H9 (cell line): Measurements from ENCODE around the gene SERTAD2. TPM values are rescaled to one million over a fixed set of nuclear protein-coding genes. Genes with fewer than 3 reads are reported as not detected.

Experiments used
- DNase-seq: peaks from one replicate; pipeline ENCODE4 v3.0.0-alpha.2; 2017
- H2AFZ ChIP-seq: one replicate; pipeline ENCODE4 v1.6.1; 2013; ENCODE audit warnings: mild to moderate bottlenecking, low read length, control low read depth, moderate library complexity
- H2AK5ac ChIP-seq: 2 replicates; pipeline ENCODE4 v1.6.1; 2013; ENCODE audit warnings: low read length, control low read depth, mixed read lengths; ENCODE audit not compliant: insufficient read length
- H2BK120ac ChIP-seq: one replicate; pipeline ENCODE4 v1.6.1; 2013; ENCODE audit warnings: low read depth, mild to moderate bottlenecking, low read length, control low read depth, inconsistent platforms; ENCODE audit not compliant: poor library complexity, severe bottlenecking
- H2BK12ac ChIP-seq: 2 replicates; pipeline ENCODE4 v1.6.1; 2013; ENCODE audit warnings: low read length, control low read depth, mixed read lengths, low read depth; ENCODE audit not compliant: insufficient read length
- H2BK15ac ChIP-seq: 2 replicates; pipeline ENCODE4 v1.6.1; 2013; ENCODE audit warnings: low read depth, low read length, control low read depth
- H2BK20ac ChIP-seq: one replicate; pipeline ENCODE4 v1.6.1; 2013; ENCODE audit warnings: low read depth, mild to moderate bottlenecking, low read length, control low read depth, inconsistent platforms; ENCODE audit not compliant: poor library complexity, severe bottlenecking
- H2BK5ac ChIP-seq: 2 replicates; pipeline ENCODE4 v1.6.1; 2013; ENCODE audit warnings: low read length, control low read depth, mixed read lengths; ENCODE audit not compliant: insufficient read length
- H3K14ac ChIP-seq: 2 replicates; pipeline ENCODE4 v1.6.1; 2013; ENCODE audit warnings: low read length, control low read depth; ENCODE audit not compliant: insufficient read depth
- H3K18ac ChIP-seq: 2 replicates; pipeline ENCODE4 v1.6.1; 2013; ENCODE audit warnings: low read depth, mild to moderate bottlenecking, mixed read lengths, low read length, control low read depth; ENCODE audit not compliant: insufficient read length
- H3K23ac ChIP-seq: 2 replicates; pipeline ENCODE4 v1.6.1; 2013; ENCODE audit warnings: low read length, control low read depth, mixed read lengths, low read depth; ENCODE audit not compliant: insufficient read length
- H3K23me2 ChIP-seq: 2 replicates; pipeline ENCODE4 v1.6.1; 2013; ENCODE audit warnings: low read depth, mild to moderate bottlenecking, mixed read lengths, low read length, control low read depth; ENCODE audit not compliant: insufficient read length, poor library complexity, severe bottlenecking
- H3K27ac ChIP-seq: 2 replicates; pipeline ENCODE4 v1.5.1; 2013; ENCODE audit warnings: low read length, control low read depth, mixed read lengths, low read depth; ENCODE audit not compliant: insufficient read length
- H3K27me3 ChIP-seq: 2 replicates; pipeline ENCODE4 v1.6.1; 2013; ENCODE audit warnings: low read length, control low read depth, inconsistent platforms; ENCODE audit not compliant: insufficient read depth
- H3K4ac ChIP-seq: 2 replicates; pipeline ENCODE4 v1.6.1; 2013; ENCODE audit warnings: low read depth, mild to moderate bottlenecking, control low read depth, inconsistent platforms, low read length, moderate library complexity
- H3K4me1 ChIP-seq: 2 replicates; pipeline ENCODE4 v1.6.1; 2013; ENCODE audit warnings: low read length, control low read depth, inconsistent platforms; ENCODE audit not compliant: insufficient read depth
- H3K4me2 ChIP-seq: 2 replicates; pipeline ENCODE4 v1.6.1; 2013; ENCODE audit warnings: low read length, control low read depth, mixed read lengths; ENCODE audit not compliant: insufficient read length, insufficient read depth
- H3K56ac ChIP-seq: 2 replicates; pipeline ENCODE4 v1.6.1; 2013; ENCODE audit warnings: low read depth, mild to moderate bottlenecking, mixed read lengths, low read length, control low read depth; ENCODE audit not compliant: insufficient read length
- H3K79me1 ChIP-seq: 2 replicates; pipeline ENCODE4 v1.6.1; 2013; ENCODE audit warnings: low read depth, mild to moderate bottlenecking, moderate library complexity, low read length, control low read depth, inconsistent platforms; ENCODE audit not compliant: insufficient read depth, poor library complexity, severe bottlenecking
- H3K79me2 ChIP-seq: 2 replicates; pipeline ENCODE4 v1.6.1; 2013; ENCODE audit warnings: low read length, control low read depth, inconsistent platforms; ENCODE audit not compliant: insufficient read depth
- H3K9ac ChIP-seq: 2 replicates; pipeline ENCODE4 v1.6.1; 2013; ENCODE audit warnings: low read length, control low read depth, mixed read lengths; ENCODE audit not compliant: insufficient read length; ENCODE audit errors: extremely low read depth
- H3K9me3 ChIP-seq: one replicate; pipeline ENCODE4 v1.6.1; 2013; ENCODE audit warnings: low read depth, low read length, inconsistent platforms; ENCODE audit not compliant: control insufficient read depth
- H3T11ph ChIP-seq: one replicate; pipeline ENCODE4 v1.6.1; 2013; ENCODE audit warnings: mild to moderate bottlenecking, low read length, control low read depth, inconsistent platforms
- H4K20me1 ChIP-seq: one replicate; pipeline ENCODE4 v1.6.1; 2013; ENCODE audit not compliant: control insufficient read depth, insufficient read length, insufficient read depth
- H4K5ac ChIP-seq: 2 replicates; pipeline ENCODE4 v1.6.1; 2013; ENCODE audit warnings: low read depth, mild to moderate bottlenecking, mixed read lengths, low read length, control low read depth; ENCODE audit not compliant: insufficient read length
- H4K8ac ChIP-seq: replicated peaks from 2 replicates; pipeline ENCODE4 v1.6.1; 2013; ENCODE audit warnings: low read length, control low read depth, mixed read lengths, low read depth; ENCODE audit not compliant: insufficient read length
- H4K91ac ChIP-seq: 2 replicates; pipeline ENCODE4 v1.6.1; 2013; ENCODE audit warnings: low read depth, mild to moderate bottlenecking, moderate library complexity, mixed read lengths, low read length, control low read depth; ENCODE audit not compliant: insufficient read length
- H3K27ac Mint-ChIP-seq, 3 experiments: 2 replicates in 2 of 3; 3 replicates in 1 of 3; pipeline ENCODE4 v1.8.0; 2020 to 2021; ENCODE audit warnings: mixed read lengths in 3 of 3, mild to moderate bottlenecking in 1 of 3, moderate library complexity in 1 of 3
- H3K27me3 Mint-ChIP-seq: 2 replicates; pipeline ENCODE4 v1.8.0; 2021; ENCODE audit warnings: low read depth, mild to moderate bottlenecking, moderate library complexity, mixed read lengths
- H3K36me3 Mint-ChIP-seq, 3 experiments: 2 replicates in 2 of 3; 3 replicates in 1 of 3; pipeline ENCODE4 v1.8.0; 2020 to 2021; ENCODE audit warnings: low read depth in 3 of 3, mixed read lengths in 3 of 3; ENCODE audit not compliant: insufficient read depth in 1 of 3
- H3K4me1 Mint-ChIP-seq, 2 experiments: 2 replicates each; pipeline ENCODE4 v1.8.0; 2020; ENCODE audit warnings: mixed read lengths in 2 of 2
- H3K4me3 Mint-ChIP-seq, 2 experiments: 2 replicates in 1 of 2; 3 replicates in 1 of 2; pipeline ENCODE4 v1.8.0; 2020 to 2021; ENCODE audit warnings: mild to moderate bottlenecking in 2 of 2, mixed read lengths in 2 of 2, moderate library complexity in 1 of 2
- H3K9me3 Mint-ChIP-seq, 2 experiments: 2 replicates in 1 of 2; 3 replicates in 1 of 2; pipeline ENCODE4 v1.8.0; 2020; ENCODE audit warnings: mild to moderate bottlenecking in 2 of 2, mixed read lengths in 2 of 2, moderate library complexity in 1 of 2
- WGBS: extraction: QIAGEN DNeasy Blood & Tissue Kit; methylation state at CpG from one replicate; pipeline ENCODE4 v1.1.7; 2013; ENCODE audit warnings: missing lambda C conversion rate, low lambda C conversion rate, mixed read lengths; ENCODE audit not compliant: insufficient read length; ENCODE audit errors: extremely low coverage; 5-methylcytosine and 5-hydroxymethylcytosine counted together
- total RNA-seq: library from RNA; stranded (reverse); gene quantifications from 2 replicates; pipeline ENCODE4 v1.2.1, GENCODE V29; 2021
- TF ChIP-seq, protein P1 (sequence below): fragments of 200-600 bp; sonication (generic); conservative IDR thresholded peaks from 3 replicates; pipeline ENCODE4 v1.8.0; 2021; ENCODE audit warnings: antibody characterized with exemption, mild to moderate bottlenecking

Gene SERTAD2
- total RNA-seq, 1 experiment from 2014 or later = 3.5 TPM

DNA sequence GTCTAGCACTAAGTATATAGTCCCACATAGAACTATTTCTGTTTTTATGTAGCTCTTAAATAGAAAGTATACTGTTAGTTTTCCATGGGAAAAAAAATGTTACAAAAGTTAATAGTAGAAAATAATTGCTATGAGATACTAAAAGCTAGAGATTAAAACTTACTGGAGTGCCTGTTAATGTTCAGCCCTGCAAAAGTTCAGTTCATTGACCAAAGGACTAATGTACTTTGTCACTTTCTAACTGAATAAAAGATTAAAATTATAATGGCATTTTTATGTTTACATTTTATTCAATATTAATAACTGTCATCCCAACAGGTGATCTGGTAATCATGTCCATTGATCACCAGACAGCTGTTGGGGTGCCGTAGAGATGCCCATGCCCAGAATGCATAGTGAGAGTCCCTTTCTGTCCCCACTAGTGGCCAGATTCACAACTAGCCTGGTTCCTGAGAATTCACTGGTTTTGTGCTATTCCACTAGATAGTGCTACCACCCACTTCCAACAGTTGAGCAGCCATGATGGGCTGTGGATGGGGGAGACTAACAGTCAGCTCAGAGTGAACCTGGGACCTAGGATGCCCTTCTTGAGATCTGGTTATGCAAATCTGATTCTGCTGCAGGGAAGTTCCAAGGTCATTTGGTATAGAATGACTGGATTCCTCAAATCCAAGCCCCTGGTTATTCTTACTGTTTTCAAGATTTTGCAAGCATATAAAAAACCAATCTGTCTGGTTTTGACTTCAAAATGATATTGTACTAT lies 71.8 kb downstream of the SERTAD2 start:
- no peak overlapping the region for H2BK12ac ChIP-seq
- H3K27ac ChIP-seq = no peak overlapping the region
- no peaks in the 10 kb centered on the region for H4K20me1 ChIP-seq
- no peak overlapping the region for H3T11ph ChIP-seq
- Mint-ChIP-seq H3K4me1 (0 out of 4 replicates have a peak, but pooled peaks cover 0 to 5% of the 10 kb centered on the region in 2 experiments), H3K4me3 (no peak overlapping the region), H3K27ac (no peak overlapping the region), H3K9me3 (no peaks in the 10 kb centered on the region), H3K36me3 (peaks cover 0 to 5% (median 4%) of the 10 kb centered on the region in 3 experiments; a peak in 6 of 7 replicates), H3K27me3 (no peaks in the 10 kb centered on the region)
- no peak overlapping the region for H3K56ac ChIP-seq
- H2BK15ac ChIP-seq = no peak overlapping the region
- H3K4me2 ChIP-seq = no peak overlapping the region
- H3K23me2 ChIP-seq = no peaks in the 10 kb centered on the region
- H3K4me1 ChIP-seq = no peaks in the 10 kb centered on the region
- H2BK20ac ChIP-seq = no peak overlapping the region
- H3K9ac ChIP-seq = no peak overlapping the region
- H3K18ac ChIP-seq = no peak overlapping the region
- no peaks in the 10 kb centered on the region for H3K79me1 ChIP-seq
- no peaks in the 10 kb centered on the region for H3K79me2 ChIP-seq
- no CpG with 5 or more reads among the region's 1 CpG for WGBS
- H4K5ac ChIP-seq = no peak overlapping the region
- no peak overlapping the region for H4K91ac ChIP-seq
- H3K14ac ChIP-seq = no peak overlapping the region
- TF ChIP-seq, protein P1, sequence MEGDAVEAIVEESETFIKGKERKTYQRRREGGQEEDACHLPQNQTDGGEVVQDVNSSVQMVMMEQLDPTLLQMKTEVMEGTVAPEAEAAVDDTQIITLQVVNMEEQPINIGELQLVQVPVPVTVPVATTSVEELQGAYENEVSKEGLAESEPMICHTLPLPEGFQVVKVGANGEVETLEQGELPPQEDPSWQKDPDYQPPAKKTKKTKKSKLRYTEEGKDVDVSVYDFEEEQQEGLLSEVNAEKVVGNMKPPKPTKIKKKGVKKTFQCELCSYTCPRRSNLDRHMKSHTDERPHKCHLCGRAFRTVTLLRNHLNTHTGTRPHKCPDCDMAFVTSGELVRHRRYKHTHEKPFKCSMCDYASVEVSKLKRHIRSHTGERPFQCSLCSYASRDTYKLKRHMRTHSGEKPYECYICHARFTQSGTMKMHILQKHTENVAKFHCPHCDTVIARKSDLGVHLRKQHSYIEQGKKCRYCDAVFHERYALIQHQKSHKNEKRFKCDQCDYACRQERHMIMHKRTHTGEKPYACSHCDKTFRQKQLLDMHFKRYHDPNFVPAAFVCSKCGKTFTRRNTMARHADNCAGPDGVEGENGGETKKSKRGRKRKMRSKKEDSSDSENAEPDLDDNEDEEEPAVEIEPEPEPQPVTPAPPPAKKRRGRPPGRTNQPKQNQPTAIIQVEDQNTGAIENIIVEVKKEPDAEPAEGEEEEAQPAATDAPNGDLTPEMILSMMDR = no peak
- no peak overlapping the region for H2AK5ac ChIP-seq
- no peak overlapping the region for H2AFZ ChIP-seq
- no peak overlapping the region for H3K4ac ChIP-seq
- no peak overlapping the region for H4K8ac ChIP-seq
- H3K27me3 ChIP-seq = no peaks in the 10 kb centered on the region
- H2BK5ac ChIP-seq = no peak overlapping the region
- H2BK120ac ChIP-seq = no peak overlapping the region
- no peak for DNase-seq
- no peak overlapping the region for H3K23ac ChIP-seq
- H3K9me3 ChIP-seq = no peaks in the 10 kb centered on the region

Other genes with a start within 250 kb of the SERTAD2 start
- 20.4 and 23.8 TPM in 2 replicates for gene LGALSL, start 199.8 kb downstream of the SERTAD2 start, total RNA-seq
- gene AFTPH, start 129.6 kb downstream of the SERTAD2 start, total RNA-seq = 13.2 and 13.5 TPM in 2 replicates